GM18861 (cell line): Measurements from ENCODE around the gene DRC1.
"Not testable (repeated sequence)": the region's sequence is repeated elsewhere in the genome, so short reads cannot be mapped to it uniquely, and the experiment has no call there.

Source experiments
- ATAC-seq: cut with Tn5 transposase; IDR thresholded peaks from one replicate; pipeline ENCODE4 v1.9.1; 2021; ENCODE audit not compliant: unreplicated experiment

The DRC1 gene

DNA sequence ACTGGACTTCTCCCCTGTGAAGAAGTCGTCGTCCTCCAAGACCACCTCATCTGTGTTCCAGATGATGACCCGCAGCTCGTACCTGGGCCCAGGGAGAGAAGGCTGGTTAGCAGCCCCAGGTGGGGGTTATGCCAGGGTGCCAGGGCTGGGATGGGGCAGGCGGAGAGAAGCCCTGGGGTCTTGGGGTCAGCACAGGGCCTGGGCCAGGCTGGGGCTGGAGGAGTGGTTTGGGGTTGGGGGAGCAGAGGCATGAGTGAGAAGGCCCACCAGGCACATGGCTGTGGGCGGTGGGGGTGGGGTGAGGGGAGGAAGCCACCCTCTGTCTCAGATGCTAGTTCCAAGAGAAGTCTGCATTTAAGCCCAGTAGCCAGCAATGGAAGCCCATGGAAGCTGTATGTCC is 60.4 kb downstream of the DRC1 start:
- ATAC-seq: no peak

DNA sequence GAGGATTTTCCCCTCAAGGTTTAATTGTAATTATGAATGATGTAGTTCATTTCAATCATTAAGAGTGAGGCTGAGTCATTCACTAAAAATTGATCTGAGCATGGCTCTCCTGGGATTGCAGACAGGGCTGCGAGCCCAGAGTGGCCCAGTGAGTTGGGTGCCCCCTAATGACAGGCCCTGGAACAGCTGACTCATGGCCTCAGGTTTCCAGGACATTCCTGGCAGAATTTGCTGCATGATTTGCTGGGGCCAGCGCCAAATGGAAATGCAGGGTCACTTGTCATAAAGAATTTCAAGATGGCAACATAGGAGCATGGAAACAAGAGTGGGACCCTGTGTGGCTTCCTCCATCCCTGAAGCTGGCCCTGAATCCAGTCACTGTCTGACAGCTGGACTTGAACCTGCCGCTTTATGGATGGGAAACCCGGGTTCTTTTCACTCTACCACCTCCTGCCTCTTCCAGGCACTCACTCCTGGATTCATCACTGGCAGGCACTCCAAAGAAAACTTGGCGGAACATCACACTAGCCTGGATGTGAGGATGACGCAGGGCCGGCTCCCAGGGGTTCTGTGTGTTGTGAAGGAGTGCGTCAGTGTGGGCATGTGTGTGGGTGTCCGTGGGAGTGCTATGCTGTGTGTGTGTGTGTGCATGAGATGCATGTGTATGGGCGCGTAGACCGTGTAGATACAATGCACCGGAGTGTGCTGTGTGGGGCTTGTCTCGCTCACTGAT is 61.0 kb downstream of the DRC1 start:
- ATAC-seq: no peak

DNA sequence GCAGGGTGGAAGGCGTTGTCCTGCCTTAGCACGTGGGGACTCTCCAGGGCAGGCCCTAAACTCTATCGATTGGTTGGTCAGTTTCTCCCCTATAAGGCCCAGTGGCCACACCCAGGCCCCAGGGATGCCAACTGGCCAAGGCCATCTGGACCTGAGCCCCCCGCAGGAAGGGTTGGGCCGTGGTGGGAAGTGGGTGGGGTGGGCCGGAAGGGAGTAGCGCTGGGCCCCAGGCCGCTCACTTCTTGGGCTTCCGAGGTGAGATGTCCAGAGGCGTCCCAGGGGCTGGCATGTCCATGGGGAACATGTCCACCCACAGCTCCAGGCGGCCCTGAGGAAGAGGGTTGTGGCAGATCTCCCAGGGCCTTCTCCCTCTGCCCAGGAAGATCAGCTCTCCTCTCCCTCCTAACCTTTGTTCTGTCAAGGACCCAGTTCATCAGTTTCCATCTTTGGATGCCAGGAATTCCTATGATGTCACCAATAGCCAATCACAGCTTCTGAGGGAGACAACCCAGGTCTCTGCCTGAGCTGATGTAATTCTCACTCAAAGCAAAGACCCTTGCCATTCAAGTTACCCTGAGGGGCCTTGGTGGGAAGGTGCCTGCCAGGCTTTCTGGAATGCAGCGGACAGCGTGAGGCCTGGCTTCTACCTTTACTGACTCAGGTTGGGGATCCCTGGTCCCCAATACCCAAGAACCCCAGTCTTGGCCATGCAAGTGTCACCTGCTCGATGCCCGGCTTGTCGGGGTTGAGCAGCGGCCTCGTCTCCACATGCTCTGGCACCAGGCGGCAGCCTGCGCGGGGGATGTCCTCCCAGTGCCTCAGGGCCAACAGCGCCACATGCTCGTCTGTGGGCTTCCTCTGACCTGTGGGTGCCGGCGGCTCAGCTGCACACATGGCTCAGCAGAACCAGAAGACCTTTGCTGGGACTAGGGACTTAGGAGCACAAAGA is 61.8 kb downstream of the DRC1 start:
- no peak for ATAC-seq

DNA sequence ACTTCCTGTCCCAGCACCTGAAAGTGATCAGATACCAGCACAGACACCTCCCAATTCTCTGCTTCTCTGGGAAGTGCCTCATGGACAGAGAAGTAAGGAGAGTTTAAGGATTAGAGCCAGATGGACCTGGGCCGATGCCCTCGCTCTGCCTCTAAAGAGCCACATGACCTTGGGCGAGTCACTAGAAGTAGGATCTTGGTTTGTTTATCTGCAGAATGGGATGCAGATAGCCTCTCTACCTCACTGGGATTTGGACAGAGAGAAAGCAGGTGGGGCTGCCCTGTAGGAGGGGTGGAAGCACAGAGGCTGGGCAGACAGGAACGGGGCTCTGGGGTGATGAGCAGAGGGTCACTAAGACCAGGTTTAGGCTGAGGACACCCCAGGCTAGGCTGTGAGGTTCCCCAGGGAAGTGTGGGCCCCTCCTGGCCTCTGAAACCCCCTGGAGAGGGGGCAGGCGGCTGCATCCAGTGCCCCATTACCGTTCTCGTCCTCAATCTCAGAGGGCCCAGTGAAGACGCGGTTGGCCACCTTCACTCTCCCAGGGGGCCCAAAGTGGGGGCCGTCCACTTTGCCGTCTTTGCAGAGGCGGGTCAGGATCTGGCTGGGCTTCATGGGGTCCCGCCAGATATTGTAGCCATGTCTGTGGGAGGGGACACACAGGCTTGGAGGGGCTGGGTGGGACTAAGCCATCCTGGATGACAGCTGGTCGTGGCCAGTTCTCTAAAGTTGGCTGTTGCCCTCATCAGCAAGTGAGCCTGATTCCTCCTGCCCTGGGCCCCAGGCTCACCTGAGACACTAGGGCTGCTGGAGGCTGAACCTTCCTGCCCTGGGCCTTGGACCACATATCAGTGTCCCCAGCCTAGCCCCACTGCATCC is 62.9 kb downstream of the DRC1 start:
- ATAC-seq: no peak

DNA sequence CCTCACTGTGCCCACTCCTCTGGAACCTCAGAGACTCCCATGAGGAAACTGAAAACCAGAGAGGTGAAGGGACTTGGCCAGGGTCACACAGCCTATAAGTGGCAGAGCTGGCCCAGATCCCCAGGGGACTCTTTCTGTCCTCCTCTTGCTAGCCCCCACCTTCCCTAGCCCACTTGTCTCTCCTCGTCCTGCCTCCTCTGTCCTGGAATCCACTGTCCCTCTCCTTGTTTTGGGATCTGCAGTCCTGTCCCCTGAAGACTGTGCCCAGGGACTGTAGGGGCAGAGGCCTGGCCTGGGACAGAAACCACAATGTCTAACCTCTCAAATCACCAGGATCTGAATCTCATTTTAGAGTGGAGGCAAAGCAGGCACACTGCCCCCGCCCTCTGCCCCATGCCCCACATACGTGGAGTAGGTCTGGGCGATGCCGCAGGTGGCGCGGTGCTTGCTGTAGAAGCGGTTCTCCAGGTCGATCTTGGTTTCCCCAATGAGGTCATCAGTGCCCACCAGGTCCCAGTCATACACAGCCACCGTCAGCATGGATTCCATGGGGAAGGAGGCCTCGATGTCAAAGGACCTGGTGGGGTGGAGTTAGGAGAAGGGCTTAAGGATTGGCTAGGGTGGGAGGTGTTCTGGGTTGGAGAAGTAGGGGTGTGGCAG is 63.7 kb downstream of the DRC1 start:
- no peak for ATAC-seq

DNA sequence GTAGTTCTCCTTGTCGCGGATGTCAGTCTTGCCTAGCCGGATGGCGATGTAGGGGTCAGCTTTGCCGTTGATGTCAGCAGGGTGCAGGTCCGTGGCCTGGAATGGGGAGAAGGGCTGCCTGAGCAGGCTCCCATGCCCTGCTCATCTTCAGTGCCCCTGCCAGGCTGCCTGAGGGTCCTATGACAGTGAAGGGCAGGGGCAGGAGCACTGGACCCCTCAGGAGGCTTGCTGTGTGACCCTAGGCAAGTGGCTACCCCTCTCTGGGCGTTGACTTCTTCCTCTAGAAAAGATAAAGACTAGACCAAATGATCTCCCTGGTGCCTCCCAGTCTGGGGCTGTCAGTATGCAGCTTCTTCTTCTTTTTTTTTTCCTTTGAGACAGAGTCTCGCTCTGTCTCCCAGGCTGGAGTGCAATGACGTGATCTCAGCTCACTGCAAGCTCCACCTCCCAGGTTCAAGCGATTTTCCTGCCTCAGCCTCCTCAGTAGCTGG is 64.3 kb downstream of the DRC1 start:
- ATAC-seq: no peak

DNA sequence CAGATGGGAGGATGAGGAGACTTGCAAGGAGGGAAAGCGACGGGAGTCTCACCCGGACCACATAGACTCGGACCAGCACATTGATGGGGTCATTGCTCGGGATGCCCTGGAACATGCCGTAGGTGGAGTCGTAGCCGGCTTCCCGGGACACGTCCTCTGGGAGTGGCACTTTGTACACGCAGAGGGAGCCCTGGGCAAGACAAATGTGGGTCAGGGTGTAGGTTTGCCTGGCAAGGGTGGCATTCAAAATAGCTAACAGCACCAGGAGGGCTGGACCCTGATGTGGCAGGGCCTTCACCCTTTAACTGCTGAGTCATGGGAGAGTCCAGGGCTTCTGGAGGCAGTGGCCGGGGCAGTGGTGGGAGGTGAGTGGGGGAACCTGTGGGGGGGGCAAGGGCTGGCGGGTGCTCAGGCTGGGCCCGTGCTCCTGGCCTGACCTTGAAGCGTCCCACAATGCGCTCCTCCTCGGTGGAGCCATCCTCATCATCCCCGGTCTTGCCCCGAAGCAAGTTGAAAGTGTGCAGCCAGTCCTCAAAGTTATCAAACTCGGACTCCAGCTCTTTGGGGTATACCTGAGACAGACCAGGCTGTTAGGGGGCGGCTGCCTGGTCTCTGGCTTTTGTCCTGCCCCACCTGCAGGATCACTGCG is 65.1 kb downstream of the DRC1 start:
- ATAC-seq: no peak

DNA sequence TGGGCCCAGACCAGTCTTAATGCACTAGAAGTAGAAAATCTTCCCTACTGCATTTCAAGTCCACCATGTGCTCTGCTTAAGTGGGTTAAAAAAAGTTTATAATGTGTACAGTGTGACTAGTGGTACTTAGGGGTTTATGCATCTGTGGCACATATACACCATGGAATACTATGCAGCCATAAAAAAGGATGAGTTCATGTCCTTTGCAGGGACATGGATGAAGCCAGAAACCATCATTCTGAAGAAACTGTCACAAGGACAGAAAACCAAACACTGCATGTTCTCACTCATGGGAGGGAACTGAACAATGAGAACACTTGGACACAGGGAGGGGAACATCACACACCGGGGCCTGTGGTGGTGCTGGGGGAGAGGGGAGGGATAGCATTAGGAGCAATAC is 66.8 kb downstream of the DRC1 start:
- ATAC-seq: not testable (repeated sequence)

DNA sequence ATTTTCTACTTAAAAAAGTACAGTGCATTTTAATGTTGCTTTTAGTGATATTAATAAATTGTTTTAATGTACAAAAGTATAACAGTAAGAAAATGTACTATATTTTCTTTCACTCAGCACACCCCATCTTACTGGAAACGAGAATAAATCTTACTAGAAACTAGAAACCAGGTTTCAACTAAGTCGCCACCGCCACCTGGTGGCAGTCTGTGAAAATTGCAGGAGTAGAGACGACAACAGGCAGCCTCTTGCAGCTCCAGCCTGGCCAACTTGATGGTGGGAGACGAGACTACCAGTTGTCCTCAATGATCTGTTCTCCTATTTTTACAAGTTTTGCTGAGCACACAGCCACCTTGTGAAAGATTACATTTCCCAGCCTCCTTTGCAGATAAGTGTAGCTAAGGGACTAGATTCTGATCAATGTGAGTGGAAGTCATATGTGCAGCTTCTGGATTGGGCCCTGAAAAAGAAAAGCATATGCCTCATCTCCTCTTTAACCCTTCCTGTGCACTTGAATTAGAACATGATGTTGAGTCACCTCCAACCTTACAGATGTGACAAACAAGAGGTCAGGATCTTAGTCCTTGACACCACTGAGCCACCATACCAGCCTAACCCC is 67.5 kb downstream of the DRC1 start:
- no peak for ATAC-seq

DNA sequence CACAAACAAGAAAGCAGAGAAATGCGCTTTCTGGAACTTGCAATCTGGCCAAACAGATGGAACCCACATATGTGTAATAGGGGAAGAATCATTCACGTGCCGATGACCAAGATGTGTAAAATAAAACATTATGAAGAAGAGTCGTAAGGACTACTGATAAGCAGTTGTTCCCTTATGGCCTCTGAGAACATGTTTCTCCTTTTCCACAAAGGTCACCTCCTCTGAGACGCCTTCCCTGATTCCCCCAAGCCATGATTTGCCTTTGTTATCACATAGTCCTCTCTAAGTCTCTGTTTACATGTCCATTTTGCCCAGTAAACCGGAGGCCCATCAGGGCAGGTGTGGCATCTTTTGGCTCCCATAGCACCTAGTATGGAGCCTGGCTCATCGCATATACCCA is 68.2 kb downstream of the DRC1 start:
- ATAC-seq: no peak

DNA sequence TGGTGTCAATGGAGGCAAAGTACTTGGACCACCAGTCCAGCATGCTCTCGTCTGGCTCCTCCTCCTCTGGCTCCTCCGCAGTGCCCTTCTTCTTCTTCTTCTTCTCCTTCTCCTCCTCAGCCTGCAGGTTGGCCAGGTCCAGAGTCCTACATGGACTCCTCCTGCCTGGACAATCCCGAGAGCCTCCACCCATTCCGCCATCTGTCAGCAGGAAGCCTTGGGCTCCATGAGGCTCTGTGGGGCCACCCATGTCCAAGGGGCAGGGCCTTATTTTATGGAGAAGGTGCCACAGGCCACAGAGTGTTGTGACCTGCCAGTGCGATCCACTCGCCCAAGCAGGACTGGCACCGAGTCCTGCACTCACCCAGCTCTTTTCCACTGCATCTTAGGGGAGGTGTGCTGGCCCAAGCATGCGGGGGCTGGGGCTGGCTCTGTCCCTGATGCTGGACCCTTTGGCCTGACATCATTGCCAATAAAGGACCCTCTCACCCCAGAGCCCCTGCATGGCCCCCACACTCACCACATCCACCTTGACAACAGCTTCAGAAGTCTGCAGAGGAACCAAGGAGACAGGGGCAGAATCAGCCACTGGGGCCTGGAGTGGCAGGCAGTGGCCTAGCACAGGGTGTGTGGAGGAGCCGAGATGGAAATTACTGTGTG is 69.0 kb downstream of the DRC1 start:
- no peak for ATAC-seq

DNA sequence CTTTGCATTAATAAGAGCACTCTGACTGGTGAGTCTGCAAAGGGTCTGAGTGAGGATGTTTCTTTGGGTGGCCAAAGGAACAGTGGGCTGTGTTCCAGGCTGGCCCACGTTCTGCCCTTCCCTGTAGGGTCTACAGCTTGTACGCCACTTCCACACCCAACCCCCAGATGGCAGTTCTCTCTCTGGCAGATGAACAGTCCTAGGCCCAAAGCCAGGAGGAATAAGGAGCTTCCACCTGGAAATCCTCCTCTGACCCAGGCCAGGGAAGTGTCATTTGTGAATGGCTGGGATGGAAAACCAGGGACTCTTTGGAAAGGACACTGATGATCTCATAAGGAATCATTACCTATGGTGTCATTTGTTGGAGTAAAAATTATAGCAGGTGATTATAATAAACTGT is 69.6 kb downstream of the DRC1 start:
- no peak for ATAC-seq

DNA sequence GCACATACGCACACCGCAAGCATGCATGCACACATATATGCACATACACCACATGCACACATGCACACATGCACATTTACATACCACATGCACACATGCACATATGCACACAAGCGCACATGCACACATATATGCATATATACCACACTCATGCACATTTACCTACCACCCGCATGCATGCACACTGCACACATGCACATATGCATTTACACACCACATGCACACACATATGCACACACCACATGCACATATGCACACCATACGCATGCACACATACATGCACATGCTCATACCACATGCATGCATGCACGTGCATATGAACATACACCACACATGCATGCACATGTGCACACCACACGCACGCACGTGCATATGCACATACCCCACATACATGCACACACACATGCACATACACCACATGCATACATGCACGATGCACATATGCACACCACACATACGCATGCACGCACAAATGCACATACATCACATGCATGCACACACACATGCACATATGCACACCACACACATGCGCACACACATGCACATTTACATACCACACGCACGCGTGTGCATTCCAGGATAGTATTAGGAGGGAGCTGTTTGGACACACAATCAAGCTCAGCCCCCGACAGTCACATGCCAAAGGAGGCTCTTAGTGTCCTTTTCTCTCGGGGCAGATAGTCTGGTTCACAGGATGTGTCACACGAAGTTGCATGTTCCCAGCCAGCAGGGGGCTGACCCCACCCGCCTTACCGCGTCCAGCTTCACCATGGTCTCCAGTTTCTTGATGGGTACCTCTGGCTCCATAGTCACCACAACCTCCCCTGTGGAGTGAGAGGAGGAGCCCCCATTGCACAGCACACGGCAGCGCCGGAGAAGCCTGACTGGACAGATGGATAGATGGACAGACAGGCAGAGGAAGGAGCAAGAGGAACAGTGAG is 70.3 kb downstream of the DRC1 start:
- ATAC-seq: no peak

DNA sequence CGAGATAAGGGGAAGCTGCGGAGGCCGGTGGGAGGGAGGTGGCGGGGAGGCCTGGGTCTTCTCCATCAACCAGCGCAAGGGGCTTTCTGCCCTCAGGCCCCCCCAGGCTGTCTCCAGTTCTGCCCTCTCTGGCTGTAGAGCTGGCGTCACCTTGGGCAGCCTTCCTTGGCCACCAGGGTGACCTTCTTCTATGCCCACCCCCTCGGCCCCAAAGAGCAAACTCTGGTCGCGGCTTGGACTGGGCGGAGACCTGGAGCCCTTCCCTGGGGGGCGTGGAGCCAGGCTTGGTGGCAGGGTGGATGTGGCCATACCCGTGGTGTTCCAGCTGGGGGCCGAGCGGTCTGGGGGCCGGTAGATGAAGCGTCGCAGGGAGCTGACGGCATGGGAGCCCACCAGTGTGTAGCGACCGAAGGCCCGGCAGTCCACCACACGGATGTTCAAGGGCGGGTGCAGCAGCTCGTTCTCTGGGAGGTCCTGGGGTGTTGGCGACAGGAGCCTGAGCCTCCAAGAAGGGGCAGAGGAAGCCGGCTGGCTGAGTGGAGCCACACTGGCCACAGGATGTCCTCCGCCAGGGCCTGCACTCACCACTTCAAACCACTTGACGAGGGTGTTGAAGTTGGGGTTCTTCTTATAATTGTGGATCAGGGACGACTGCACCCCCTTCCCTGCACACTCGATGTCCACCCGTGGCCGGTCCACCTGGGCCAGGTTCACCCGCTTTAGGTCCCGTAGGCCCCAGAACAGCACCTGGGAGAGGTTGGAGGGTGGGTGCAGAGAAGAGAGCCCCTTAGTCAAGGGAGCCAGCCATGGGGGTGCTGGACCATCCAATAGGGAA is 71.3 kb downstream of the DRC1 start:
- ATAC-seq: no peak

DNA sequence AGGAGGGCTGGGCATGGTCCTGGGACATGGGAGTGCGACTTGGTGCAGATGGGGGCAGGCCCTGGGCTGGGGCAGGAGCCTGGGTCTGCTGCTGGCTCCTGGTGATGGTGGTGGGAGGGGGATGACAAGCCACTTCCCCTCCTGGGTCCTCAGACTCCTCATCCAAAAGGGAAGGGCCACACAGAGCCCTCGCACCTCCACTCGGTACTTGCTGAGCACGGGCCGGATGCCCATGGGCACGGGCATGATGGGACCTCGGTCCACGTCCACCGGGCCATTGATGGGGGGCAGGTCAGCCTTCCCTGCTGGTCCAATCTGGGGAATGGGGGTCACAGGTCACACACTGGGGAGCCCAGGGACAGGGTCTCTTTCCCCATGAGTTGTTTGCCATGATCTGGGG is 72.1 kb downstream of the DRC1 start:
- ATAC-seq: no peak

DNA sequence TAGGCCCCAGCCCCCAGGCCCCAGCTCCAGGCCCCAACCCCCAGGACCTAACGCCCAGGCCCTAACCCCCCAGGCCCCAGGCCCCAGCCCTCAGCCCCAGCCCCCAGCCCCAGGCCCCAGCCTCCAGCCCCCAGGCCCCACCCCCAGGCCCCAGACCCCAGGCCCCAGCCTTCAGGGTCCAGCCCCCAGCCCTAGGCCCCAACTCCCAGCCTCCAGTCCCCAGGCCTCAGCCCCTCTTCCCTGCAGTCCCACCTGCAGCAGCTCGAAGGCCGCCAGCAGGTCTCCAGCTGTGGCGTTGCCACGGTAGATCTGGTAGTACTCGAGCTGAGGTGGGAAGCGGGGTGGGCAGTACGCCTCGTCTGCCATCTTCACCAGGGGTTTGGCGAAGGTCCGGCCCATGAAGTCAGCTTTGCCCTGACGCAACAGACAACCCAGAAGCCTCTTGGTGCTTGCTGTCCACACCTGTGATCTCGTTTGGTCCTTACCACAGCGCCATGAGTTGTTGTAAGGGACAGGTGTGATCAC is 72.6 kb downstream of the DRC1 start:
- no peak for ATAC-seq

DNA sequence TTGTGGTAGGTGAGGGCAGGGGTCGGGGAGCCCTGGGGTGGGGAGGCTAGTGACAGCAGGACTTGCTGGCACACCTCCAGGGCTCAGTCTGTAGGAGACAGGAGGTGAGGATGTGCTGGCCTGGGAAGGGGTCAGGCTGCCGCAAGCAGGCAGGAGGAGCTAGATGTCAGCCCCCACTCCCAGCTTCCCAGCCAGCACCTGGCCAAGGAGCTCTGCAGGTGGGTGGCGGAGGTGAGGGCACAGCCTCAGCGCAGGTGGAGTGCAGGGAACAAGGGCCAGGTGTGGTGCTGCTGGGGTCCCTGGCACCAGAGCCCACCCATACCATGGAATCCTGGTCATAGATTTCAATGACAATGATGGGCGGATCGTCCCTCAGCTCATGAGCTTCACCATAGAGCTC is 73.3 kb downstream of the DRC1 start:
- no peak for ATAC-seq
